ENCODE measurements around the gene TXLNA. TPM values are rescaled to one million over a fixed set of nuclear protein-coding genes. Genes with fewer than 3 reads are reported as not detected.

The TXLNA gene
- total RNA-seq, 3 donors from 2014 or later = 31.0 to 45.2 (median 39.3) TPM

GRCh38 chr1:32239790-32240139 lies 60.3 kb downstream of the TXLNA start:
- H3K9me3 ChIP-seq = no peaks in the 10 kb centered on the region
- intact Hi-C loops (cut with DNase I, micrococcal nuclease) = no loop called here
- no peak for TF ChIP-seq CTCF (IDR thresholded peaks at IDR 0.05)
- H3K36me3 ChIP-seq (ENCODE audit: low read depth) = no peaks in the 10 kb centered on the region
- peak in 2 of 3 donors; percentile 50 to 65 for DNase-seq
- peaks cover 8% of the 10 kb centered on the region for H3K4me1 ChIP-seq (ENCODE audit: low read depth)
- no peak overlapping the region for H3K4me3 ChIP-seq
- ATAC-seq = peak; percentile 2

- peak overlapping the region; percentile 25 for H3K4me3 ChIP-seq
- H3K4me1 ChIP-seq (ENCODE audit: low read depth) = peaks cover 8% of the 10 kb centered on the region
- H3K36me3 ChIP-seq (ENCODE audit: low read depth) = no peaks in the 10 kb centered on the region
- ATAC-seq (peak; percentile 80), DNase-seq (peak; percentile 74 to 87 (median 86))
- no peaks in the 10 kb centered on the region for H3K9me3 ChIP-seq
- TF ChIP-seq CTCF (IDR thresholded peaks at IDR 0.05) = no peak
- intact Hi-C loops (cut with DNase I, micrococcal nuclease) = no loop called here
Observed at GRCh38 chr1:32240140-32240951, 60.9 kb downstream of the TXLNA start.

GRCh38 chr1:32241001-32241763 lies 61.7 kb downstream of the TXLNA start:
- ATAC-seq (peak; percentile 72), DNase-seq (peak; percentile 64 to 79 (median 73))
- no peaks in the 10 kb centered on the region for H3K9me3 ChIP-seq
- H3K4me1 ChIP-seq (ENCODE audit: low read depth) = peaks cover 8% of the 10 kb centered on the region
- intact Hi-C loops (cut with DNase I, micrococcal nuclease) = no loop called here
- TF ChIP-seq CTCF (IDR thresholded peaks at IDR 0.05) = no peak
- no peaks in the 10 kb centered on the region for H3K36me3 ChIP-seq (ENCODE audit: low read depth)
- peak overlapping the region; percentile 25 for H3K4me3 ChIP-seq

- TF ChIP-seq CTCF (IDR thresholded peaks at IDR 0.05) = no peak
- ATAC-seq (no peak), DNase-seq (peak in 2 of 3 donors; percentile 32 to 39)
- Histone ChIP-seq H3K4me3 (no peak overlapping the region), H3K36me3 (ENCODE audit: low read depth) (no peaks in the 10 kb centered on the region), H3K4me1 (ENCODE audit: low read depth) (peaks cover 8% of the 10 kb centered on the region), H3K9me3 (no peaks in the 10 kb centered on the region)
- intact Hi-C loops (cut with DNase I, micrococcal nuclease) = no loop called here
Observed at GRCh38 chr1:32242341-32242851, 62.9 kb downstream of the TXLNA start.

- Histone ChIP-seq H3K4me3 (no peak within 1 kb of the TSS), H3K36me3 (ENCODE audit: low read depth) (no peaks in the 10 kb centered on the region), H3K9me3 (no peaks in the 10 kb centered on the region), H3K4me1 (ENCODE audit: low read depth) (peaks cover 13% of the 10 kb centered on the region)
- ATAC-seq = peak; percentile 16
- peak in 1 of 3 donors; percentile 62 for DNase-seq
- intact Hi-C loops (cut with DNase I, micrococcal nuclease) = no loop called here
- TF ChIP-seq CTCF (IDR thresholded peaks at IDR 0.05) = no peak
Observed at GRCh38 chr1:32246888-32247273, 67.4 kb downstream of the TXLNA start, which contains the start of gene FAM167B. Gene FAM167B (plus strand): TSS chr1:32247222. CDS start chr1:32247422, 200 bp downstream.
